HG03196 (cell line): Measurements from ENCODE around the gene EFNA4.
A peak's percentile ranks its signal among the peaks of the same experiment; 100 is the strongest.

Experiments
- ATAC-seq: cut with Tn5 transposase; IDR thresholded peaks from one replicate; pipeline ENCODE4 v1.9.1; 2021; ENCODE audit not compliant: unreplicated experiment

Gene EFNA4

GRCh38 chr1:155032886-155033285 lies 30.7 kb upstream of the EFNA4 start:
- no peak for ATAC-seq

GRCh38 chr1:155033524-155033923 lies 30.0 kb upstream of the EFNA4 start, which contains the start of the genes DCST1 and DCST2:
DCST1 (plus strand) TSS chr1:155033824; CDS start chr1:155034037, 213 bp downstream.
DCST2 (minus strand) TSS chr1:155033781; CDS start chr1:155033701, 80 bp downstream.
- ATAC-seq: no peak

- no peak for ATAC-seq
These were observed 29.0 kb upstream of the EFNA4 start for GRCh38 chr1:155034318-155035208.

- no peak for ATAC-seq
These were observed 27.6 kb upstream of the EFNA4 start for GRCh38 chr1:155035936-155036335.

GRCh38 chr1:155037043-155037442 lies 26.5 kb upstream of the EFNA4 start:
- ATAC-seq: no peak

GRCh38 chr1:155037851-155038441 lies 25.6 kb upstream of the EFNA4 start:
- no peak for ATAC-seq

- ATAC-seq: no peak
These were observed 24.8 kb upstream of the EFNA4 start for GRCh38 chr1:155038602-155039307.

- no peak for ATAC-seq
These were observed 24.3 kb upstream of the EFNA4 start for GRCh38 chr1:155039308-155039669.

GRCh38 chr1:155040358-155041093 lies 23.0 kb upstream of the EFNA4 start:
- ATAC-seq: no peak

GRCh38 chr1:155042789-155043188 lies 20.8 kb upstream of the EFNA4 start:
- no peak for ATAC-seq

- ATAC-seq: no peak
These were observed 20.2 kb upstream of the EFNA4 start for GRCh38 chr1:155043301-155043702.

- ATAC-seq: no peak
These were observed 19.7 kb upstream of the EFNA4 start for GRCh38 chr1:155043793-155044192.

GRCh38 chr1:155044365-155044764 lies 19.2 kb upstream of the EFNA4 start:
- no peak for ATAC-seq

- ATAC-seq: no peak
These were observed 18.5 kb upstream of the EFNA4 start for GRCh38 chr1:155044812-155045657.

GRCh38 chr1:155048449-155049334 lies 14.8 kb upstream of the EFNA4 start:
- ATAC-seq: no peak

GRCh38 chr1:155049651-155050559 lies 13.6 kb upstream of the EFNA4 start:
- ATAC-seq: no peak

- peak; percentile 50 for ATAC-seq
These were observed 12.8 kb upstream of the EFNA4 start, which contains the start of gene ADAM15 for GRCh38 chr1:155050560-155051341. ADAM15 (plus strand) TSS chr1:155051316; CDS start chr1:155051387, 71 bp downstream.
